Measurements from ENCODE around the gene PLAC8L1. TPM values are rescaled to one million over a fixed set of nuclear protein-coding genes. Genes with fewer than 3 reads are reported as not detected.

The PLAC8L1 gene
- total RNA-seq, 2 experiments from 2014 or later, result 0.28 to 2.1 TPM

DNA sequence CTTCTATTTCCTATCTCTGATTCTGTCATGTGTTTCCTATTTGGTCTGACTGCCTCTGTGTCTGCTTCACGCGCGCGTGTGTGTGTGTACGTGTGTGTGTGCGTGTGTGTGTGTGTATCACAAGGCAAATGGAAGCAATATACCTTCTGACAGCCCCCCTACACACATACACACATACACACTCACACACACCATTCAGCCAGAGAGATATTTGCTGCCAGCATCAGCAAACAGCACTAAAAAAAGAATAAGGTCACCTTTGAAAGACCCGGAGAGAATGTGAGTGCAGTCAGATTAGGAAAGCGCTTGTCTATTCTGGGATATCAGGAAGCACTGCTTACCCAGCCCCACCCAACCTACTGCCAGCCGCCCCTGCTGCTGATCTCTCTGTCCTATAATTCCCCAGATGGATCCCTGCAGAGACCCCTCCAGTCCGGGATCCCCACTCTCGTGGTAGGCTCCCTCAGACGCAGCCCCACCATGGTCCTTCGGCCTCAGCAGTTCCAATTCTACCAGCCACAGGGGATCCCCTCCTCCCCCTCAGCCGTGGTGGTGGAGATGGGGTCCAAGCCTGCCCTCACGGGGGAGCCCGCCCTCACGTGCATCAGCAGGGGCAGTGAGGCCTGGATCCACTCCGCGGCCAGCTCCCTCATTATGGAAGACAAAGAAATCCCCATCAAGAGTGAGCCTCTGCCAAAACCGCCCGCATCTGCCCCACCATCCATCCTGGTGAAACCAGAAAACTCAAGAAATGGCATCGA lies 45.7 kb downstream of the PLAC8L1 start:
- Histone ChIP-seq H3K4me3 (ENCODE audit: low read depth, low read length, poor library complexity, severe bottlenecking) (no peak overlapping the region), H4K20me1 (ENCODE audit: insufficient read depth, low read length) (no peaks in the 10 kb centered on the region), H2AFZ (ENCODE audit: low read length) (no peak overlapping the region), H3K4me1 (ENCODE audit: insufficient read depth, low read length, poor library complexity, severe bottlenecking) (no peaks in the 10 kb centered on the region), H3K79me2 (ENCODE audit: insufficient read depth, low read depth, low read length) (no peaks in the 10 kb centered on the region), H3K36me3 (ENCODE audit: insufficient read depth, low read length) (no peaks in the 10 kb centered on the region), H3K9me3 (ENCODE audit: low read length) (no peaks in the 10 kb centered on the region), H3K9me2 (ENCODE audit: insufficient read depth, low read length) (no peaks in the 10 kb centered on the region), H3K4me2 (ENCODE audit: low read length) (no peak overlapping the region), H3K27ac (ENCODE audit: low read depth, low read length, poor library complexity, severe bottlenecking) (no peak overlapping the region)
- BruUV-seq (replicated peaks), result no TSS peak
- CTCF ChIA-PET (ENCODE audit: unreplicated experiment), result no interaction called here
- DNase-seq (ENCODE audit: low spot score), result no peak
- intact Hi-C loops (cut with micrococcal nuclease; ENCODE audit: unreplicated experiment), result loop anchor here (10.0 kb wide), 1 partner anchor 375 kb away; no protein-coding TSS in a partner anchor
- TF ChIP-seq, protein P1, sequence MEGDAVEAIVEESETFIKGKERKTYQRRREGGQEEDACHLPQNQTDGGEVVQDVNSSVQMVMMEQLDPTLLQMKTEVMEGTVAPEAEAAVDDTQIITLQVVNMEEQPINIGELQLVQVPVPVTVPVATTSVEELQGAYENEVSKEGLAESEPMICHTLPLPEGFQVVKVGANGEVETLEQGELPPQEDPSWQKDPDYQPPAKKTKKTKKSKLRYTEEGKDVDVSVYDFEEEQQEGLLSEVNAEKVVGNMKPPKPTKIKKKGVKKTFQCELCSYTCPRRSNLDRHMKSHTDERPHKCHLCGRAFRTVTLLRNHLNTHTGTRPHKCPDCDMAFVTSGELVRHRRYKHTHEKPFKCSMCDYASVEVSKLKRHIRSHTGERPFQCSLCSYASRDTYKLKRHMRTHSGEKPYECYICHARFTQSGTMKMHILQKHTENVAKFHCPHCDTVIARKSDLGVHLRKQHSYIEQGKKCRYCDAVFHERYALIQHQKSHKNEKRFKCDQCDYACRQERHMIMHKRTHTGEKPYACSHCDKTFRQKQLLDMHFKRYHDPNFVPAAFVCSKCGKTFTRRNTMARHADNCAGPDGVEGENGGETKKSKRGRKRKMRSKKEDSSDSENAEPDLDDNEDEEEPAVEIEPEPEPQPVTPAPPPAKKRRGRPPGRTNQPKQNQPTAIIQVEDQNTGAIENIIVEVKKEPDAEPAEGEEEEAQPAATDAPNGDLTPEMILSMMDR (conservative IDR thresholded peaks at IDR 0.05; ENCODE audit: low read length), result no peak
- no peak for TF ChIP-seq EZH2phosphoT487 (IDR thresholded peaks at IDR 0.05; ENCODE audit: borderline replicate concordance, low read depth, low read length)
- POLR2A ChIA-PET, result interaction anchor here (0.6 kb wide), 1 partner anchor 210 kb away, joined by 3 read pairs; no protein-coding TSS in a partner anchor

DNA sequence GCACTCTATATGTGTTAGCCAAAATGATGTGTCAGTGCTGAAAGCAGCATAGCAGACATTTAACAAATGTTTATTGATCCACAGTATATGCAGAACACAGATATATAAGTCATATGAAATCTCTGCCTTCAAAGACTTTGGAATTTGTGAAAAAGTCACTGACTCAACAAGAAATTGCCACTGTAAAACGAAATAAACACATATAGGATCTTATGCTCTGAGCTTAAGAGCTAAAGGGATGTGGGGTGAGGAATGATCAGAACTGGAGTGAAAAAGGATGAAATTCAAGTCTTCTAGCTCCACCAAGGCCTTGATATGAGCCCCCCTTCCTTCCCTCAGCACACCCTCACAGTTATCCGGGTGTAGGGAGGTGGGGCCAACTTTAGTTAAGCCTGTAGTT lies 49.9 kb downstream of the PLAC8L1 start:
- Histone ChIP-seq H3K9me2 (ENCODE audit: insufficient read depth, low read length) (no peaks in the 10 kb centered on the region), H3K36me3 (ENCODE audit: insufficient read depth, low read length) (no peaks in the 10 kb centered on the region), H3K4me3 (ENCODE audit: low read depth, low read length, poor library complexity, severe bottlenecking) (no peak overlapping the region), H3K9me3 (ENCODE audit: low read length) (no peaks in the 10 kb centered on the region), H3K79me2 (ENCODE audit: insufficient read depth, low read depth, low read length) (no peaks in the 10 kb centered on the region), H3K27ac (ENCODE audit: low read depth, low read length, poor library complexity, severe bottlenecking) (no peak overlapping the region), H4K20me1 (ENCODE audit: insufficient read depth, low read length) (no peaks in the 10 kb centered on the region), H2AFZ (ENCODE audit: low read length) (no peak overlapping the region), H3K4me1 (ENCODE audit: insufficient read depth, low read length, poor library complexity, severe bottlenecking) (no peaks in the 10 kb centered on the region), H3K4me2 (ENCODE audit: low read length) (no peak overlapping the region)
- TF ChIP-seq, protein P1 (conservative IDR thresholded peaks at IDR 0.05; ENCODE audit: low read length), result no peak
- no peak for TF ChIP-seq EZH2phosphoT487 (IDR thresholded peaks at IDR 0.05; ENCODE audit: borderline replicate concordance, low read depth, low read length)
- CTCF ChIA-PET (ENCODE audit: unreplicated experiment), result no interaction called here
- BruUV-seq (replicated peaks), result no TSS peak
- intact Hi-C loops (cut with micrococcal nuclease; ENCODE audit: unreplicated experiment), result loop anchor here (10.0 kb wide), 1 partner anchor 371 kb away; no protein-coding TSS in a partner anchor
- no peak for DNase-seq (ENCODE audit: low spot score)
- POLR2A ChIA-PET, result no interaction called here

DNA sequence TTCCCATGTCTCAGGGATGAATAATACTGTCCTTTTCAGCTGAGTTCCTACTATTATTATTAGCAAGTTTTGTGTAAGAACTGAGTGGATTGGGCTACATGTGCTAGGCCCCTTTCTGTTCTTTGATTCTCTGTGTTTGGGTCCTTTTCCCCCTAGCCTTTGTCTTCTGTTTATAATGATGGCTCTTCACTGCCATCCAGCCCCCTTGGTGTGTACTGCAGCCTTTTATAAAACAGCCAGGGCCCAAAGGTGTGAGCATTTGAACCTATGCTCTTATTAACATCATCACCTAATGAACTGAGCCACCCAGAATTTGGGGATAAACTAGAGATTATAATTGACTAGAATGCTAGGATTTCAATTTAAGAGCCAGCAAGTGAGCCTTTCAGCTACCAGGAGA lies 52.6 kb downstream of the PLAC8L1 start:
- H3K9me2 ChIP-seq (ENCODE audit: insufficient read depth, low read length), result no peaks in the 10 kb centered on the region
- ChIA-PET CTCF (ENCODE audit: unreplicated experiment) (no interaction called here), POLR2A (no interaction called here)
- no peak overlapping the region for H3K27ac ChIP-seq (ENCODE audit: low read depth, low read length, poor library complexity, severe bottlenecking)
- no peaks in the 10 kb centered on the region for H4K20me1 ChIP-seq (ENCODE audit: insufficient read depth, low read length)
- no peaks in the 10 kb centered on the region for H3K36me3 ChIP-seq (ENCODE audit: insufficient read depth, low read length)
- peak; percentile 8 for DNase-seq (ENCODE audit: low spot score)
- H3K9me3 ChIP-seq (ENCODE audit: low read length), result no peaks in the 10 kb centered on the region
- no peak overlapping the region for H3K4me2 ChIP-seq (ENCODE audit: low read length)
- no peak overlapping the region for H3K4me3 ChIP-seq (ENCODE audit: low read depth, low read length, poor library complexity, severe bottlenecking)
- no TSS peak for BruUV-seq (replicated peaks)
- TF ChIP-seq, protein P1 (conservative IDR thresholded peaks at IDR 0.05; ENCODE audit: low read length), result peak; percentile 66
- TF ChIP-seq EZH2phosphoT487 (IDR thresholded peaks at IDR 0.05; ENCODE audit: borderline replicate concordance, low read depth, low read length), result no peak
- H3K4me1 ChIP-seq (ENCODE audit: insufficient read depth, low read length, poor library complexity, severe bottlenecking), result no peaks in the 10 kb centered on the region
- no peak overlapping the region for H2AFZ ChIP-seq (ENCODE audit: low read length)
- intact Hi-C loops (cut with micrococcal nuclease; ENCODE audit: unreplicated experiment), result loop anchor here (5.0 to 10.0 kb wide), 2 partner anchors 80 to 368 kb away; no protein-coding TSS in a partner anchor
- no peaks in the 10 kb centered on the region for H3K79me2 ChIP-seq (ENCODE audit: insufficient read depth, low read depth, low read length)
